Measurements from ENCODE around the gene ALX1. TPM values are rescaled to one million over a fixed set of nuclear protein-coding genes. Genes with fewer than 3 reads are reported as not detected.
A peak's percentile ranks its signal among the peaks of the same experiment; 100 is the strongest.

The ALX1 gene
- polyA plus RNA-seq (2012; ENCODE audit: missing spikeins): not detected

DNA sequence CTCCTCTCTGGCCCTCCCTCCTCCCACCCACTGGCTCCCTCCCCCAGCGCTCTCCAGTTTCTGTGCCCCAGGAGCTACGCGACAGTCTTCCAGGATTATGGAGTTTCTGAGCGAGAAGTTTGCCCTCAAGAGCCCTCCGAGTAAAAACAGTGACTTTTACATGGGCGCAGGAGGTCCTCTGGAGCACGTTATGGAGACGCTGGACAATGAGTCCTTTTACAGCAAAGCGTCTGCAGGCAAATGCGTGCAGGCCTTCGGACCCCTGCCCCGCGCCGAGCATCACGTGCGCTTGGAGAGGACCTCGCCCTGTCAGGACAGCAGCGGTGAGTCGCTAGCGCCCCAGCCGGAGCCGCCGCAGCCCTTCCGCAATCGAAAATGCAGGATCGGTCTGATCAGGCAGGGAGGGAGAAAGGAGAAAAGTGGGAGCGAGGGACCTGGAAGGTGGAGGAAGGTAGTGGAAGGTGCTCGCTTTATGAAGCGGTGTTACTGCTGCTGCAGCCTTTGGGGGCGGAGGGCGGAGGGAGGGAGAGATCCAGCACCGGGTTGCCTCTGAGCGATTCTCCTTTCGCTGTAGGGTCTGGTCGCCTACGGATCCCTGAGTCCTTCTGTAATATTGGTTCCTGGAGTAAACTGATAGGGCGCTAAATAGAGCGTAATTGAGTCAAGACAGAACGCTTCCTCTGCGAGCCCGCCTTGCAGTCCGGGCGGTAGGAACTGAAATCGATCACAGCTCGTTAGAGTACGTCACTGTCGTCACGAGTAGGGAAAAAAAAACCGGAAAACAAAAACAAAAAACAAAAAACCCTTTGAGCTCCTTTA lies at the start of gene ALX1:
Gene ALX1 (plus strand): TSS at position 56 of the 819 bp plus-strand sequence. CDS start 42 bp downstream, at position 98.
- FAIRE-seq (peak; percentile 30), DNase-seq (ENCODE audit: insufficient read length) (no peak)
- no peak for TF ChIP-seq POLR2A (IDR thresholded peaks at IDR 0.05; ENCODE audit: low read depth, low read length)
- TF ChIP-seq TAF1 (IDR thresholded peaks at IDR 0.05; ENCODE audit: borderline replicate concordance, low read depth, low read length): no peak
- no peak for TF ChIP-seq POLR2AphosphoS5 (IDR thresholded peaks at IDR 0.05; ENCODE audit: low read depth, low read length)

DNA sequence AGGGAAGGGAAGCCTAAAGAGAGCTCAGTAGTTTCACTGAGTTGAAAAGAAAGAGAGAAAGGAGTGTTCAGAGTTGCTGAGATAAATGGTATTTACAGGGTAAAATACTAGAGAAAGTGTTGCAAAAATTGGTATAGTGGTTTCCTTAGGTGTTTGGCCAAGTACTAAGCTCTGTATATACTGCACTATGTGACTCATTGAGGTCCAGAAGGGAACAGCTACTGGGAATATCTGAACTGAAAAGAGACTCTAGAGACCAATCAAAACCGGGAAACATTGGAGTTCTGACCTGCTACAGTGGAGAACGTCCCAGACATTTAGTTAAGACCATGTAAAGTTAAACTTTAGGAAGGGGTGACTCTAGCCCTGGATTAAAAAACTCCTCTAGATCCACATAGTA lies 42.7 kb upstream of the ALX1 start:
- FAIRE-seq: no peak
- no peak for TF ChIP-seq POLR2A (IDR thresholded peaks at IDR 0.05; ENCODE audit: low read depth, low read length)
- no peak for TF ChIP-seq POLR2AphosphoS5 (IDR thresholded peaks at IDR 0.05; ENCODE audit: low read depth, low read length)
- no peak for TF ChIP-seq TAF1 (IDR thresholded peaks at IDR 0.05; ENCODE audit: borderline replicate concordance, low read depth, low read length)
- no peak for DNase-seq (ENCODE audit: insufficient read length)

- no peak for DNase-seq (ENCODE audit: insufficient read length)
- TF ChIP-seq POLR2A (IDR thresholded peaks at IDR 0.05; ENCODE audit: low read depth, low read length) (no peak), POLR2AphosphoS5 (IDR thresholded peaks at IDR 0.05; ENCODE audit: low read depth, low read length) (no peak), TAF1 (IDR thresholded peaks at IDR 0.05; ENCODE audit: borderline replicate concordance, low read depth, low read length) (no peak)
These were observed 35.5 kb upstream of the ALX1 start for GRCh38 chr12:85244561-85244960.

DNA sequence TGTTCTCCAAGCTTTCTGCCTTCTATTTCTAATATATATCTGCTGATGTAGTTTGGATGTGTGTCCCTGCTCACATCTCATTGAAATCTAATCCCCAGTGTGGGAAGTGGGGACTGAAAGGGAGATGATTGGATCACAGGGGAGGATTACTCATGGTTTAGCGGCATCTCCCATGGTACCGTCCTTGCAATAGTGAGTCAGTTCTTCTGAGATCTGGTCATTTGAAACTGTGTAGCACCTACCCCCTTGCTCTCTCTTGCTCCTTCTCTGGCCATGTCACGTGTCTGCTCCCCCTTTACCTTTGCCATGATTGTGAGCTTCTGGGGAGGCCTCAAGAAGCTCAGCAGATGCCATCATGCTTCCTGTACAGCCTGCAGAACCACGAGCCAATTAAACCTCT lies 26.2 kb upstream of the ALX1 start:
- TF ChIP-seq POLR2A (IDR thresholded peaks at IDR 0.05; ENCODE audit: low read depth, low read length) (no peak), POLR2AphosphoS5 (IDR thresholded peaks at IDR 0.05; ENCODE audit: low read depth, low read length) (no peak), TAF1 (IDR thresholded peaks at IDR 0.05; ENCODE audit: borderline replicate concordance, low read depth, low read length) (no peak)
- DNase-seq (ENCODE audit: insufficient read length): no peak
- FAIRE-seq: no peak

More at GRCh38 chr12:85244561-85244960, 35.5 kb upstream of the ALX1 start:
- no peak for FAIRE-seq

DNA sequence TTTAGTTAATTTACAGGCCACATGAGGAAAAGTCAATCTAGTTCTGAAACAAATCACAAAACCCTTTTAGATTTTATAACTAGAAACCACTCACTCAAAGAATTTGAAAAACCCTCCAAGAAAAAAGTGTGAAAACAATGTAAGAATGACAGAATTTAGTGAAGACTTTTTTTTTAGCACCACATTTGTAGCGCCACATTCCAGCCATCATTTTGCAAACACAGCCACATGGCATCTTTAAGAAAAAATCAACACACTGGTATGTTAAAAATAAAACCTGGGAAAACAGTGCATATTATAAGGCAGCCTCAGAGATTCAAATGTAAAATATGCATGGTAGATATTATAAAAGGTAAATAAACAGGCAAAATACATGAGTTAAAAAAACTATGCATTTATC lies 22.3 kb upstream of the ALX1 start:
- FAIRE-seq (no peak), DNase-seq (ENCODE audit: insufficient read length) (no peak)
- no peak for TF ChIP-seq POLR2AphosphoS5 (IDR thresholded peaks at IDR 0.05; ENCODE audit: low read depth, low read length)
- TF ChIP-seq POLR2A (IDR thresholded peaks at IDR 0.05; ENCODE audit: low read depth, low read length): no peak
- no peak for TF ChIP-seq TAF1 (IDR thresholded peaks at IDR 0.05; ENCODE audit: borderline replicate concordance, low read depth, low read length)

GRCh38 chr12:85260447-85260846 lies 19.6 kb upstream of the ALX1 start:
- DNase-seq (ENCODE audit: insufficient read length) (no peak), FAIRE-seq (no peak)
- no peak for TF ChIP-seq TAF1 (IDR thresholded peaks at IDR 0.05; ENCODE audit: borderline replicate concordance, low read depth, low read length)
- no peak for TF ChIP-seq POLR2AphosphoS5 (IDR thresholded peaks at IDR 0.05; ENCODE audit: low read depth, low read length)
- no peak for TF ChIP-seq POLR2A (IDR thresholded peaks at IDR 0.05; ENCODE audit: low read depth, low read length)

GRCh38 chr12:85260896-85261295 lies 19.1 kb upstream of the ALX1 start:
- no peak for TF ChIP-seq POLR2A (IDR thresholded peaks at IDR 0.05; ENCODE audit: low read depth, low read length)
- TF ChIP-seq POLR2AphosphoS5 (IDR thresholded peaks at IDR 0.05; ENCODE audit: low read depth, low read length): no peak
- TF ChIP-seq TAF1 (IDR thresholded peaks at IDR 0.05; ENCODE audit: borderline replicate concordance, low read depth, low read length): no peak
- no peak for FAIRE-seq
- no peak for DNase-seq (ENCODE audit: insufficient read length)

DNA sequence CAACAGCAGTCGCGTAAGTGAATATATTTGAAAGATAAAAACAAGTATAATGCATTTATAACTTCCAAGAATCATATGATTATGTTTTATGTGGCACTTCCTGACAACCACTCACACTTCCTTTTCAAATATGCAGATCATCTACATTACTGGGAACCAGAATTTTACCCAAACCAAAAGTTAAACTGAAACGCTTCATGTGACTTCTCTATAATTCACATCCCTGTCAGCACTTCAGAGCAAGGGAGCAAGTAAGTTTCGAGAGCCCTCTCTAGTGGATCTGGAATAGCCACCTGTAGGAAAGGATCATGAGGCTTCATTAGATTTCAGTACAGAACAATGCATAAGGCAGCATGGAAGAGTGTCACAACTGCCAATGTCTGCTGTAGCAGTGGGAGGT lies 13.7 kb upstream of the ALX1 start:
- FAIRE-seq: no peak
- TF ChIP-seq POLR2AphosphoS5 (IDR thresholded peaks at IDR 0.05; ENCODE audit: low read depth, low read length) (no peak), TAF1 (IDR thresholded peaks at IDR 0.05; ENCODE audit: borderline replicate concordance, low read depth, low read length) (no peak), POLR2A (IDR thresholded peaks at IDR 0.05; ENCODE audit: low read depth, low read length) (no peak)
- DNase-seq (ENCODE audit: insufficient read length): no peak

DNA sequence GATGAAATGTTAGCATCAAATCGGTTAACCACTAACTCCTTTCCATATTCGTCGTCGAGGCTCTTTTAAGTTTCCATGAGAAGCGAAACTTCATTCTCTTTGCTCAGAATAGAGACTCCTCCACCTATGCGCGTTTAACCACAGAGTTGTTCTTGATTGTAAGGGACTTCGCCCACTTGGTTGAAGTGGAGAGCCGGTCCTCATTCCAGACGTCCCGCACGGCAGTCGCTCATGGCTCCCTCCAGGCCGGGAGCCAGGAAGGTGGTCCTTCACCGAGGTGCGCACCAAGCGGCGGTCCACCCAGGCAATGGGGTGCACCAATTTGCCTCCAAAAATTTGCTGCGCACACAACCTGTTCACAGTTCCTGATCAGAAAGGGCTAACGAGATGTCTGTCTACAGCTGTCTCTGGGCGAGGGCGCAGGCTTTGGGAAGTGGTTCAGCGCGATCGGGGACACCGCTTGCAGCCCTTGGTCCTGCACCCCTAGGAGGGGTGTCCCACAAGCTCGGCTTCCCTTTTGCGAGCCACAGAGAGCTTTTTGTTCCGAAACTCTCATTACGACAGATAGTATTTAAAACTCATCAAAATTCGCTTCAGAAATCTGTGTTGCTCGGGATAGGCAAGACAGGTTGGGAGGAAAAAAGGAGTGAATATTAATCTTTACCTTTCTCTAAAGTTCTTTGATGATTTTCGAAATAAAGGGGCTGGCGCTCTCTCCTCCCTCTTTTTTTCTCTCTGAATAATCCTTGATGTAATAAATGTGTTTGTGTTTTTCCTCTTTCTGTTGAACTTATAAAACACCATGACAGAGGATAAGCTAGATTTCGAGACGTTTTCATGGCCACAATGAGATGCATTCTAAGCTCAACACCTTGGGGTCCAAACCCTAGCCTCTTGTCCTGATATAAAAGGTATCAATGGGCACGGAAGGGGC lies 6.4 kb upstream of the ALX1 start:
- TF ChIP-seq POLR2A (IDR thresholded peaks at IDR 0.05; ENCODE audit: low read depth, low read length) (no peak), TAF1 (IDR thresholded peaks at IDR 0.05; ENCODE audit: borderline replicate concordance, low read depth, low read length) (no peak), POLR2AphosphoS5 (IDR thresholded peaks at IDR 0.05; ENCODE audit: low read depth, low read length) (no peak)
- DNase-seq (ENCODE audit: insufficient read length) (no peak), FAIRE-seq (no peak)

DNA sequence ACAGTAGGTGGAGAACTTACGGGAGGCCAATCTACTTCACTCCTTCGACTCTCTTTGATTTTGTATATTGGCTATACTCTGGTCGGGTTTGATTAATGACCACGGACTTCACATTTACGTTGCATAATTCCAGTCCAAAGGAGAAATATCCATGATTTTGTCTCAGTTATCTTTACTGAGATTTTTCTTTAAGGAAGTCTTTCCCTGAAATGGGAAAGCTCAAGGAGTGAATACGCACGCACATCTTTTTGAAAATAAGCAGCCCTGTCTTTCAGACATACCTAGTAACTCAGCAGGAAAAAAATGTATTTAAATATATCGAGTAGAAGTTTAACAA lies 5.7 kb upstream of the ALX1 start:
- FAIRE-seq (no peak), DNase-seq (ENCODE audit: insufficient read length) (no peak)
- no peak for TF ChIP-seq TAF1 (IDR thresholded peaks at IDR 0.05; ENCODE audit: borderline replicate concordance, low read depth, low read length)
- TF ChIP-seq POLR2AphosphoS5 (IDR thresholded peaks at IDR 0.05; ENCODE audit: low read depth, low read length): no peak
- no peak for TF ChIP-seq POLR2A (IDR thresholded peaks at IDR 0.05; ENCODE audit: low read depth, low read length)

DNA sequence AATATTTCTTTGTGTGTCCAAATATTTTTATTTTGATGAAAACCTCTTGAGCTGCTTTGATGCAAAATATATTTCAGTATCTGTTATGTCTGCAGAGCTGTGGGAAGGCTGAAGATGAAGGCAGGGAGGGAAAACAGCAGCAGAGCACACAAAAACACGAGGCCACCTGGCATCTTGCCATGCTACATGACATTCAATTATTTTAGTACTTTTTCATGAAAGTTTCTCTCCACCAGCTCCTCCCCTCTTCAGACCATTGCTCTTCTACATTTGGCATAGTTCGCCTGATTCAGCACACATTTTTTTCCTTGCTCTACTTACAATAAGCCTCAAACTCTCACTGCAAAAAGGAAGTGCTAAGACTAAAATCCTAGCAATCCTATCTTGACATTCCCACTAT lies 4.6 kb upstream of the ALX1 start:
- no peak for DNase-seq (ENCODE audit: insufficient read length)
- TF ChIP-seq POLR2A (IDR thresholded peaks at IDR 0.05; ENCODE audit: low read depth, low read length) (no peak), POLR2AphosphoS5 (IDR thresholded peaks at IDR 0.05; ENCODE audit: low read depth, low read length) (no peak), TAF1 (IDR thresholded peaks at IDR 0.05; ENCODE audit: borderline replicate concordance, low read depth, low read length) (no peak)
- FAIRE-seq: no peak

All from GM12892 (cell line).